HEK293 (cell line): ENCODE results near the gene SHTN1.

ENCODE experiments used
- BCL11A ChIP-seq: fragments of 450-650 bp; formaldehyde crosslinking; IDR thresholded peaks from 2 replicates; pipeline ENCODE4 v1.5.1; 2016; ENCODE audit warnings: low read depth, missing biosample characterization, missing genetic modification characterization
- CTCF ChIP-seq: fragments of 450-650 bp; formaldehyde crosslinking; IDR thresholded peaks from 2 replicates; pipeline ENCODE4 v1.5.1; 2016; ENCODE audit warnings: missing biosample characterization, missing genetic modification characterization
- MYNN ChIP-seq: fragments of 450-650 bp; formaldehyde crosslinking; IDR thresholded peaks from 2 replicates; pipeline ENCODE4 v1.5.1; 2016; ENCODE audit warnings: missing biosample characterization, missing genetic modification characterization, borderline replicate concordance
- REST ChIP-seq: fragments of 450-650 bp; formaldehyde crosslinking; IDR thresholded peaks from 2 replicates; pipeline ENCODE4 v1.5.1; 2016; ENCODE audit warnings: missing biosample characterization, missing genetic modification characterization
- ZNF146 ChIP-seq: fragments of 450-650 bp; formaldehyde crosslinking; IDR thresholded peaks from 2 replicates; pipeline ENCODE4 v1.5.1; 2016; ENCODE audit warnings: missing biosample characterization, missing genetic modification characterization
- ZNF404 ChIP-seq: fragments of 450-650 bp; formaldehyde crosslinking; IDR thresholded peaks from 2 replicates; pipeline ENCODE4 v1.5.1; 2017; ENCODE audit warnings: missing biosample characterization, missing genetic modification characterization
- ZNF518A ChIP-seq: fragments of 450-650 bp; formaldehyde crosslinking; conservative IDR thresholded peaks from 2 replicates; pipeline ENCODE4 v1.5.1; 2016; ENCODE audit warnings: low read depth, missing biosample characterization, missing genetic modification characterization

GRCh38 chr10:117053482-117053881, 48.5 kb upstream of the SHTN1 start:
- TF ChIP-seq BCL11A (no peak), ZNF146 (tag by site-specific recombination) (no peak), REST (tag by site-specific recombination) (no peak), ZNF404 (tag by site-specific recombination) (no peak), MYNN (tag by site-specific recombination) (no peak), CTCF (tag by site-specific recombination) (no peak), ZNF518A (tag by site-specific recombination) (no peak)
